ENCODE measurements around the gene ZDBF2.

GRCh38 chr2:206229642-206230041 lies 44.8 kb upstream of the ZDBF2 start:
- TF ChIP-seq POLR2A (IDR thresholded peaks at IDR 0.05) (no peak), CTCF (IDR thresholded peaks at IDR 0.05) (no peak)
